SK-N-SH (cell line): Measurements from ENCODE around the gene SACS. TPM values are rescaled to one million over a fixed set of nuclear protein-coding genes. Genes with fewer than 3 reads are reported as not detected.

Experiments
- CTCF ChIA-PET: fragments of 300-600, 350-600 bp; formaldehyde crosslinking; extraction: SDS; loops from one replicate; lab custom pipeline; 2021; lab: Yijun Ruan, JAX
- POLR2A ChIA-PET: fragments of 350-600 bp; sonication (Branson Sonifier 250); formaldehyde crosslinking; extraction: SDS; loops from one replicate; lab custom pipeline; 2020; ENCODE audit warnings: antibody characterized with exemption, inconsistent platforms; lab: Yijun Ruan, JAX
- DNase-seq: peaks from one replicate; pipeline ENCODE4 v3.0.0; 2012
- H2AFZ ChIP-seq: fragments of 200-600 bp; sonication (generic); 2 replicates; pipeline ENCODE4 v1.8.1; 2016; ENCODE audit warnings: antibody characterized with exemption, mild to moderate bottlenecking, low read depth
- H3F3A ChIP-seq: fragments of 200-600 bp; sonication (generic); replicated peaks from 2 replicates; pipeline ENCODE3; 2016; ENCODE audit warnings: antibody characterized with exemption, mild to moderate bottlenecking; ENCODE audit not compliant: insufficient read depth
- H3K27ac ChIP-seq, 2 experiments: fragments of 200-500 bp in 1 of 2; fragments of 200-600 bp in 1 of 2; sonication (Bioruptor generic) in 1 of 2; sonication (generic), shearing (Covaris generic) in 1 of 2; 2 replicates each; pipeline versions ENCODE4 v1.5.1 to v1.6.1; 2014 to 2016; ENCODE audit warnings: low read depth in 2 of 2, inconsistent platforms in 1 of 2, low read length in 1 of 2, mild to moderate bottlenecking in 1 of 2, mixed read lengths in 1 of 2
- H3K27me3 ChIP-seq: fragments of 200-600 bp; sonication (generic), shearing (Covaris generic); 2 replicates; pipeline ENCODE4 v1.6.1; 2016; ENCODE audit warnings: mixed run types; ENCODE audit not compliant: insufficient read depth
- H3K36me3 ChIP-seq, 2 experiments: fragments of 200-500 bp in 1 of 2; fragments of 200-600 bp in 1 of 2; sonication (Bioruptor generic) in 1 of 2; sonication (generic) in 1 of 2; replicated peaks in 1 of 2; 2 replicates each; pipeline versions ENCODE3 to v1.5.1; 2014 to 2016; ENCODE audit warnings: low read length in 1 of 2, mild to moderate bottlenecking in 1 of 2; ENCODE audit not compliant: insufficient read depth in 2 of 2, control insufficient read depth in 1 of 2
- H3K4me1 ChIP-seq, 2 experiments: fragments of 200-500 bp in 1 of 2; fragments of 200-600 bp in 1 of 2; sonication (Bioruptor generic) in 1 of 2; sonication (generic), shearing (Covaris generic) in 1 of 2; 2 replicates each; pipeline versions ENCODE4 v1.5.1 to v1.6.1; 2014 to 2016; ENCODE audit warnings: low read depth in 1 of 2, low read length in 1 of 2, mixed run types in 1 of 2; ENCODE audit not compliant: insufficient read depth in 2 of 2, control insufficient read depth in 1 of 2
- H3K4me2 ChIP-seq: fragments of 200-600 bp; sonication (generic), shearing (Covaris generic); 2 replicates; pipeline ENCODE4 v1.6.1; 2017; ENCODE audit warnings: mixed run types
- H3K4me3 ChIP-seq, 2 experiments: fragments of 200-500 bp in 1 of 2; fragments of 200-600 bp in 1 of 2; sonication (Bioruptor generic) in 1 of 2; sonication (generic), shearing (Covaris generic) in 1 of 2; 2 replicates each; pipeline versions ENCODE4 v1.5.1 to v1.8.1; 2014 to 2016; ENCODE audit warnings: low read depth in 2 of 2, inconsistent platforms in 1 of 2, low read length in 1 of 2, mild to moderate bottlenecking in 1 of 2, mixed read lengths in 1 of 2, moderate library complexity in 1 of 2
- H3K79me2 ChIP-seq: fragments of 200-600 bp; sonication (generic); 2 replicates; pipeline ENCODE4 v1.8.1; 2017; ENCODE audit warnings: mild to moderate bottlenecking; ENCODE audit not compliant: insufficient read depth
- H3K9ac ChIP-seq: fragments of 200-600 bp; sonication (generic); 2 replicates; pipeline ENCODE4 v1.6.1; 2017; ENCODE audit warnings: mixed run types
- H3K9me2 ChIP-seq: fragments of 200-600 bp; sonication (generic); 2 replicates; pipeline ENCODE4 v1.6.1; 2017; ENCODE audit warnings: mixed run types
- H3K9me3 ChIP-seq: fragments of 200-600 bp; sonication (generic); 2 replicates; pipeline ENCODE4 v1.6.1; 2017; ENCODE audit warnings: mixed run types, mild to moderate bottlenecking, moderate library complexity
- H4K20me1 ChIP-seq: fragments of 200-600 bp; sonication (generic); 2 replicates; pipeline ENCODE4 v1.6.1; 2017; ENCODE audit warnings: mild to moderate bottlenecking, mixed run types; ENCODE audit not compliant: insufficient read depth
- CHD2 ChIP-seq: fragments of 150-350 bp; IDR thresholded peaks from 2 replicates; pipeline ENCODE4 v1.6.1; 2018; ENCODE audit warnings: low read length; ENCODE audit not compliant: partially characterized antibody
- EP300 ChIP-seq, 2 experiments: IDR thresholded peaks; 2 replicates each; pipeline versions ENCODE4 v1.4.0 to v1.6.1; 2012; ENCODE audit warnings: borderline replicate concordance in 1 of 2, low read depth in 1 of 2, low read length in 1 of 2
- FOSL2 ChIP-seq: IDR thresholded peaks from 2 replicates; pipeline ENCODE4 v1.4.0; 2012; ENCODE audit warnings: low read depth, mild to moderate bottlenecking, moderate library complexity, borderline replicate concordance
- IRF3 ChIP-seq: fragments of 150-350 bp; IDR thresholded peaks from 2 replicates; pipeline ENCODE4 v1.6.1; 2016; ENCODE audit warnings: mild to moderate bottlenecking, low read depth, low read length
- JUND ChIP-seq: IDR thresholded peaks from 2 replicates; pipeline ENCODE4 v1.4.0; 2012
- MAX ChIP-seq: IDR thresholded peaks from 2 replicates; pipeline ENCODE4 v1.4.0; 2012; ENCODE audit warnings: low read depth
- MXI1 ChIP-seq: IDR thresholded peaks from 2 replicates; pipeline ENCODE4 v1.6.1; 2012; ENCODE audit warnings: mild to moderate bottlenecking, low read depth, low read length, improper control_type of control experiment
- NRF1 ChIP-seq: IDR thresholded peaks from 2 replicates; pipeline ENCODE4 v1.6.1; 2012; ENCODE audit warnings: low read depth, mild to moderate bottlenecking, low read length
- RAD21 ChIP-seq: IDR thresholded peaks from 2 replicates; pipeline ENCODE4 v1.6.1; 2012; ENCODE audit warnings: mild to moderate bottlenecking, low read length
- RCOR1 ChIP-seq: fragments of 150-350 bp; IDR thresholded peaks from 2 replicates; pipeline ENCODE4 v1.6.1; 2017; ENCODE audit warnings: antibody characterized with exemption, low read length
- REST ChIP-seq: IDR thresholded peaks from 2 replicates; pipeline ENCODE4 v1.6.1; 2012; ENCODE audit warnings: mild to moderate bottlenecking, low read depth, low read length, moderate library complexity
- RXRA ChIP-seq: IDR thresholded peaks from 2 replicates; pipeline ENCODE4 v1.4.0; 2012; ENCODE audit warnings: low read depth, mild to moderate bottlenecking, borderline replicate concordance
- TCF12 ChIP-seq: IDR thresholded peaks from 2 replicates; pipeline ENCODE4 v1.4.0; 2012
- TEAD4 ChIP-seq: IDR thresholded peaks from 2 replicates; pipeline ENCODE4 v1.4.0; 2012; ENCODE audit warnings: mild to moderate bottlenecking, borderline replicate concordance; ENCODE audit not compliant: insufficient read depth
- YY1 ChIP-seq: IDR thresholded peaks from 2 replicates; pipeline ENCODE4 v1.4.0; 2012; ENCODE audit warnings: low read depth, mild to moderate bottlenecking
- WGBS: methylation state at CpG from one replicate; pipeline ENCODE4 v1.1.6; 2017; ENCODE audit warnings: low lambda C conversion rate; 5-methylcytosine and 5-hydroxymethylcytosine counted together
- polyA plus RNA-seq, 3 experiments: library from polyadenylated mRNA; depleted of rRNA; stranded (reverse); fragments of >200 nt; gene quantifications; 2 replicates each; pipeline ENCODE4 v1.2.3, GENCODE V29; 2012
- TF ChIP-seq, protein P1 (sequence below): IDR thresholded peaks from 2 replicates; pipeline ENCODE4; 2012

The SACS gene
- polyA plus RNA-seq, 1 of the 3 experiments (the other 2 are of a cell fraction) = 5.9 TPM

DNA sequence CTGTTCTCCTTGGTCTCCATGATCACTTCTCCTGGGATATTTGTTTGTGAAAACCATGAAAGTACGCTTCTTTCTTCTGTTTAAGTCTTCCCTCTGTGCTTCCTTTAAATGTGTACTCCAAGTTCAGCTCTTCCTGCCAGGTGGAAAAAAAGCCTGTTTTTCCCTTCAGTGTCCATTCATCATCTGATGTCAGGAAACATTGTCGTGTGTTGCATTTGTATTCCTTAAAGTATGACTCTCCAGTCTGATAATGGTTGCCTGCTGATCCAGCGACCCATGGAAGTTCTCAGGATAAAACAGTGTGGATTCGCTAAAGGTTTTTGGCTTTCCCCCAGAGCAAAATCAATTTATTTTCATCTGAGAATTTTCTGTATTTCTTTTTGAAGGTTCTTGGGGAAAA lies 22.3 kb downstream of the SACS start:
- H3K27me3 ChIP-seq = no peaks in the 10 kb centered on the region
- no peaks in the 10 kb centered on the region for H3K9me2 ChIP-seq
- H4K20me1 ChIP-seq = no peaks in the 10 kb centered on the region
- no peaks in the 10 kb centered on the region for H3K4me1 ChIP-seq
- H2AFZ ChIP-seq = no peak overlapping the region
- ChIA-PET CTCF (interaction anchor here (0.6 kb wide), 1 partner anchor 36 kb away, joined by 3 read pairs; no protein-coding TSS in a partner anchor), POLR2A (no interaction called here)
- H3K79me2 ChIP-seq = peaks cover 88% of the 10 kb centered on the region
- no peak overlapping the region for H3K27ac ChIP-seq
- H3K4me2 ChIP-seq = no peak overlapping the region
- H3K36me3 ChIP-seq = peaks cover 0 to 25% of the 10 kb centered on the region in 2 experiments
- no peaks in the 10 kb centered on the region for H3F3A ChIP-seq
- H3K9ac ChIP-seq = no peak overlapping the region
- H3K4me3 ChIP-seq = no peak overlapping the region
- H3K9me3 ChIP-seq = no peaks in the 10 kb centered on the region
- TF ChIP-seq EP300 (IDR thresholded peaks at IDR 0.05; ENCODE audit: borderline replicate concordance in 1 of 2, low read depth in 1 of 2, low read length in 1 of 2) (no peak), FOSL2 (no peak), YY1 (no peak), MXI1 (no peak), RXRA (no peak), TEAD4 (no peak), IRF3 (no peak), CHD2 (no peak), TCF12 (no peak), RCOR1 (no peak), RAD21 (no peak), REST (no peak), NRF1 (no peak), MAX (no peak), JUND (no peak)
- TF ChIP-seq, protein P1, sequence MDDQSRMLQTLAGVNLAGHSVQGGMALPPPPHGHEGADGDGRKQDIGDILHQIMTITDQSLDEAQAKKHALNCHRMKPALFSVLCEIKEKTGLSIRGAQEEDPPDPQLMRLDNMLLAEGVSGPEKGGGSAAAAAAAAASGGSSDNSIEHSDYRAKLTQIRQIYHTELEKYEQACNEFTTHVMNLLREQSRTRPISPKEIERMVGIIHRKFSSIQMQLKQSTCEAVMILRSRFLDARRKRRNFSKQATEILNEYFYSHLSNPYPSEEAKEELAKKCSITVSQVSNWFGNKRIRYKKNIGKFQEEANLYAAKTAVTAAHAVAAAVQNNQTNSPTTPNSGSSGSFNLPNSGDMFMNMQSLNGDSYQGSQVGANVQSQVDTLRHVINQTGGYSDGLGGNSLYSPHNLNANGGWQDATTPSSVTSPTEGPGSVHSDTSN = no peak
- 81% methylated on average over 4 of the region's 4 CpGs for WGBS
- no peak for DNase-seq
